ENCODE data around the gene SPEM3.

SPEM3 gene

DNA sequence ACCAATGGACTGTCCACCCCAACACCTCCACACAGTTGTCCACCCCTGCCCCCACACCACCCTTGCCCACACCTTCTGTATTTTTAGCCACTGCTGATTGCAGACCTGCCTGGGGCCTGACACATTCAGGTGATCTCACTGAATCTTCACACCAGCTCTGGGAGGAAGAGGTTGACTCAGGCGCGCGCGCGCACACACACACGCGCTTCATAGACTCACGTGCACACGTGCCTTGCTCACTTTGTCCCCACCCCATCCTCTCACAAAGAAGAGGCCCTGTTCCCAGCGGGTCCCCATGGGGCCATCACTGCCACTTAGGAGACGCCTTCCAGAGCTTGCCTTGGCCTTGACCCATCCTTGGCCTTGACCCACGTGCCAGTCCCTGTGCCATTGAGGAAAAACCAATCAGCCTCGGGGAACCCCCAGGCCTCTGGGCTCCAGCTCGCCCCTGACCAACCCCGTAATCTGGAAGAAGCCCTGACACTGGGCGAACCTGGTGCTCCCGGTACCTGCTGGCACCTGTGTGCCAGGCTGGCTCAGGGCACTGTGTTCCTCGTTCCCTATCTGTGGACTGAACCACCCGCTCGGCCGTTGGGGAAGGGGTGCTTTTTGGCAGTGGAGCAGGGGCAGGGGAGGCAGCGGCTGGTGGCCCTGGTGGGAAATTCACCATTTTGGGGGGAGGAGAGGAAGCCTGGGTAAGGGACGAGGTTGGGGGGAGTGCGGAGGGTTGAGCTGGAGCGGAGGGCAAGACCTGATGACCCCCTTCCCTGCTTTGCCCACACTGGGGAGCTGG, 17.8 kb upstream of the SPEM3 start:
- peak overlapping the region; percentile 46 for H3K27ac Mint-ChIP-seq
- H3K36me3 Mint-ChIP-seq: no peaks in the 10 kb centered on the region
- peaks cover 10% of the 10 kb centered on the region for H3K4me1 Mint-ChIP-seq
- H3K4me3 Mint-ChIP-seq: no peak overlapping the region
- H3K27me3 Mint-ChIP-seq: no peaks in the 10 kb centered on the region
- H3K9me3 Mint-ChIP-seq: no peaks in the 10 kb centered on the region

DNA sequence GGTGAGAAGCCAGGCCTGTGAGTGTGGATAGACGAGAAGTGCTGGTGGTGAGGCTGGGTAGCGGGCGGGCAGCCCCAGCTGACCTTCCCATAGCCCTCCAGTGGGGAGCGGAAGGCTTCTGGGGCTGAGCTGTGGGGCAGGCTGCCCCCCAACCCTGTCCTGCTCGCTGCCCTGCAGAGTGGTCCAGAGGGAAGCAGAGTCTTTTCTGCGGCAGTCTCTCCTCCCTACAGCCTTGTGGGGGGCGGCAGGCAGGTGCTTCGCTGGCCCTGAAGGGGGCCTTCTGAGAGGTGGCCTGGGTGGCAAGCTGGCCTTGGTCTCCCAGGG, 17.3 kb upstream of the SPEM3 start:
- Mint-ChIP-seq H3K9me3 (no peaks in the 10 kb centered on the region), H3K36me3 (no peaks in the 10 kb centered on the region), H3K27me3 (no peaks in the 10 kb centered on the region), H3K27ac (no peak overlapping the region), H3K4me3 (no peak overlapping the region), H3K4me1 (peaks cover 6% of the 10 kb centered on the region)

DNA sequence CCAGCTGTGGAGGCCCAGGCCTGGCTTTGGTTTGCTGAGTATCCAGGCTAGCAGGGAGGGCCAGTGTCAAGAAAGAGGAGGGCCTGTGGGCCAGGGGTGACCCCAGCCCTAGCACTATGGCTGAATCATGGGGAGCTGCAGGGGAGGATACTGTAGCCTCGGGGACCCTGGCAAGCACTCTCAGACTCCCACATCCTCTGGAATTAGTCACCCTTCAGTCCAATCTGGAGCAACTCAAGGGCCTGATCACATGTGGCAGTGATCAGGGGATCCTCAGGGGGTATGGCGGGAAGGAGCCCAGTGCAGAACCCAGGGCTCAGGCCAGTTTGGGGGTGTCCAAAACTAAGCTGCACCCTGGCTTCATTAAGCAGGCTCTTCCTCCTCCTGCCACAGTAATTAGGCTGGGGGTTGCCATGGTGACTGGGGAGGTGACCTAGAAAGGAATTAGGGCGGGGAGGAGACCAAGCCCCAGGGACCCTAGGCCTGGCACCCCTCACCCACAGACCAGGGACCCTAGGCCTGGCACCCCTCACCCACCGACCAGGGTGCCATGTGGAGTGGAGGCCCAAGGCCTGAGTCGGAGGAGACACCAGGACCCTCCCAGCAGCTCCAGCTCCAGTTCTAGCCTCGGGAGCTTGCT, 15.2 kb upstream of the SPEM3 start:
- H3K27ac Mint-ChIP-seq: no peak overlapping the region
- no peaks in the 10 kb centered on the region for H3K27me3 Mint-ChIP-seq
- peaks cover 6% of the 10 kb centered on the region for H3K4me1 Mint-ChIP-seq
- H3K4me3 Mint-ChIP-seq: no peak overlapping the region
- H3K36me3 Mint-ChIP-seq: no peaks in the 10 kb centered on the region
- H3K9me3 Mint-ChIP-seq: no peaks in the 10 kb centered on the region

DNA sequence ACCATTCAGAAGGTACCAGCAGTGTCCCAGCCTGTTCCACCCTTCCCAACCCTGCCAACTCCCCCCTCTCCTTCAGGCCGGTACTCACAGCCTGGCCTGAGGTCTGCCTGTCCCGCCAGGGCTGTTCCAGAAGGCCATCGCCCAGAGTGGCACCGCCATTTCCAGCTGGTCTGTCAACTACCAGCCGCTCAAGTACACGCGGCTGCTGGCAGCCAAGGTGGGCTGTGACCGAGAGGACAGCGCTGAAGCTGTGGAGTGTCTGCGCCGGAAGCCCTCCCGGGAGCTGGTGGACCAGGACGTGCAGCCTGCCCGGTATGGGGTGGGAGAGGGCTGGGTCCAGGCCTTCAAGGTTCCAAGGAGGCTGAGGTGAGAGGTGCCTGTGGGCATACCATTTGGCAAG, 13.8 kb upstream of the SPEM3 start:
- Mint-ChIP-seq H3K27ac (no peak overlapping the region), H3K4me1 (no peaks in the 10 kb centered on the region), H3K36me3 (no peaks in the 10 kb centered on the region), H3K27me3 (no peaks in the 10 kb centered on the region), H3K4me3 (no peak overlapping the region), H3K9me3 (no peaks in the 10 kb centered on the region)

DNA sequence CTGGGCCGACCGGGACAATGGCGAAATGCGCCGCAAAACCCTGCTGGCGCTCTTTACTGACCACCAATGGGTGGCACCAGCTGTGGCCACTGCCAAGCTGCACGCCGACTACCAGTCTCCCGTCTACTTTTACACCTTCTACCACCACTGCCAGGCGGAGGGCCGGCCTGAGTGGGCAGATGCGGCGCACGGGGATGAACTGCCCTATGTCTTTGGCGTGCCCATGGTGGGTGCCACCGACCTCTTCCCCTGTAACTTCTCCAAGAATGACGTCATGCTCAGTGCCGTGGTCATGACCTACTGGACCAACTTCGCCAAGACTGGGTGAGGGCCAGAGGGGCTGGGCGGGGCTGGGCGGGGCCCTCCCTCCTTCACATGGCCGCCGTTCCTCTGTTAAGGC, 12.9 kb upstream of the SPEM3 start:
- Mint-ChIP-seq H3K36me3 (no peaks in the 10 kb centered on the region), H3K4me3 (no peak overlapping the region), H3K27me3 (no peaks in the 10 kb centered on the region), H3K27ac (no peak overlapping the region), H3K4me1 (no peaks in the 10 kb centered on the region), H3K9me3 (no peaks in the 10 kb centered on the region)

DNA sequence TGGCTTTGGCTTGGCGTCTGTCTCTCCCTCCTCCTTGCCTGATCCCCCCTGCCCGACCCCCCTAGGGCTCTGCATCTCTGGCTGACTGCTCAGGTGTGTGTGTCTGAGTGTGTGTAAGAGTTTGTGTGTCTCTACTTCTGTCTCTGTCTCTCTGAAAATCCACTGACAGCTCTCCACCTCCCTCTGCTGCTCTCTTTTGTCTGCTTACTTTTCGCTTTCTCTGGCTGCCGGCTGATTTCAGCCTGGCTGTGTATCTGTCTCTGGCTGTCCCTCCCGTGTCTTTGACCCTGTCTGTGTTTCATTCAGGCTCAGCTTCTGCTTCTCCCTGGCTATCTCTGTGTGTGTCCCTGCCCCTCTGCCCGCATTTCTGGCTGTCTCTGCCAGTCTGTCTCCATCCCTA, 12.3 kb upstream of the SPEM3 start:
- Mint-ChIP-seq H3K4me1 (no peaks in the 10 kb centered on the region), H3K27me3 (no peaks in the 10 kb centered on the region), H3K36me3 (no peaks in the 10 kb centered on the region), H3K9me3 (no peaks in the 10 kb centered on the region), H3K4me3 (no peak overlapping the region), H3K27ac (peak overlapping the region; percentile 6)

DNA sequence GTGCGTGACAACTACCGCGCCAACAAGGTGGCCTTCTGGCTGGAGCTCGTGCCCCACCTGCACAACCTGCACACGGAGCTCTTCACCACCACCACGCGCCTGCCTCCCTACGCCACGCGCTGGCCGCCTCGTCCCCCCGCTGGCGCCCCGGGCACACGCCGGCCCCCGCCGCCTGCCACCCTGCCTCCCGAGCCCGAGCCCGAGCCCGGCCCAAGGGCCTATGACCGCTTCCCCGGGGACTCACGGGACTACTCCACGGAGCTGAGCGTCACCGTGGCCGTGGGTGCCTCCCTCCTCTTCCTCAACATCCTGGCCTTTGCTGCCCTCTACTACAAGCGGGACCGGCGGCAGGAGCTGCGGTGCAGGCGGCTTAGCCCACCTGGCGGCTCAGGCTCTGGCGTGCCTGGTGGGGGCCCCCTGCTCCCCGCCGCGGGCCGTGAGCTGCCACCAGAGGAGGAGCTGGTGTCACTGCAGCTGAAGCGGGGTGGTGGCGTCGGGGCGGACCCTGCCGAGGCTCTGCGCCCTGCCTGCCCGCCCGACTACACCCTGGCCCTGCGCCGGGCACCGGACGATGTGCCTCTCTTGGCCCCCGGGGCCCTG, 11.5 kb upstream of the SPEM3 start:
- Mint-ChIP-seq H3K36me3 (no peaks in the 10 kb centered on the region), H3K4me1 (no peaks in the 10 kb centered on the region), H3K4me3 (no peak overlapping the region), H3K27me3 (no peaks in the 10 kb centered on the region), H3K27ac (no peak overlapping the region), H3K9me3 (no peaks in the 10 kb centered on the region)

DNA sequence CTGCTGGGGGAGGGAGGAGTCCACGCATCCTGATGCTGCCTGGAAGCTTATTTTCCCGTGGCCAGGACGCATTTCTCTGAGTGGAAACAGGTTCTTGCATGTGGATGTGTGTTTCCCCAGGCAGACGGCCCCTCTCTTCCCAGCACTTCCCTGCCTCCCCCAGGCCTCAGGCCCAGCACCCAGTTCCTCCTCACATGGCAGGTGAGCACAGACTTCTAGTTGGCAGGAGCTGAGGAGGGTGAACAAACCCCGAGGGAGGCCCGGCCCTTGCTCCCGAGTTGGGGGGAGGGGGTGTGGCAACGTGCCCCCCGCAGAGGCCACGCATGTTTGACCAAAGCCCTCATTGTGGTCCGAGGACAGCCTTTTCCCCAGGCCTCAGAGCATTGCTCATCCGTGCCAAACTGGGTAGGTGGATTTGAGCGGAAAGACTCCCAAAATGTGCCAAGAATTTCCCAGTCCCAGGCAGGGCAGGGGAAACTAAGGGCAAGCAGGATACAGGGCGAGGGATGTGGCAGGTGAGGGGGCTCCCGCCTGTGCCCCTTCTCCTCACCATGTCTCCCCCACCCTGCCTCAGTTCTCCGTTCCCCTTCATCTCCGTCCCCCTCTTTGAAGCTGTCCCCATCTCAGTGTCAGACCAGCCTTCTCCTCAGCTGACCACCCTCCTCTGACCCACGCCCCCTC, 10.0 kb upstream of the SPEM3 start:
- Mint-ChIP-seq H3K27ac (no peak overlapping the region), H3K36me3 (no peaks in the 10 kb centered on the region), H3K4me3 (no peak overlapping the region)

DNA sequence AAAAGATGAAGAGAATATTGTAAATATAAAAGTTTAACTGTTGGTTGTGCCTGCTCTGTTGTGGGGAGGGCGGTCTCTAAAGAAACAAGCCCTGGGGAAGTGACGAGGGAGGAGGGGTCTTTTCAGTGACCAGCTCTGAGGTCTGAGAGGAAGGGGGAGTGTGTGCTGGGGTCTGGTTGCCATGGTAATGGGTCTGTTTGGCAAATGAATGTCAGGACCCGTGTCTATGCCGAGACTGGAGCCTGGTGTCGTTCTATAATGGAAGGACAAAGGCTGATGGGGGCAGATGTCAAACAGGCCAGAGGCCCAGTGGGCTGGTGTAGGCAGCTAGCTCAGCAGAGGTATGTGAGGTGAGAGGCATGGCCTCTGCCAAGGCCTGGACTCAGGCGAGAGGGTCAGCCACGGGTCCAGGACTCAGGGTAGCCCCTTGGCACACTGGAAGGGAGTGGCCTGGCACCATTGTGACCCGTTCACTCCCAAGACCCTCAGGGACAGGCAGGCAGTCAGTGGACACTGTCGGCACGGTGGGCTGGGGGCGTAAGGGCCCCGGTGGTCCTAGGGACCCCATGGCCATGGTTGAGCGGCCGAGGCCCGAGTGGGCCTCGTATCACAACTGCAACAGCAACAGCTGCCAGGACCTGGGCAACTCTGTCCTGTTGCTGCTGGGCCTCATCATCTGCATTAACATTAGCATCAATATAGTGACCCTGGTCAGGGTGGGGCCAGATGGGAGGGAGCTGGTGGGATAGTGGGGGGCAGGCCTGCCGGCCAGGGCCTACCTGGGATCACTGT, 8.6 kb upstream of the SPEM3 start, which contains the start of gene SPEM1:
SPEM1 (plus strand) TSS at position 506 of the 792 bp plus-strand sequence; CDS start at position 567, 61 bp downstream.
- Mint-ChIP-seq H3K27me3 (no peaks in the 10 kb centered on the region), H3K4me3 (no peak within 1 kb of the TSS), H3K27ac (no peak within 1 kb of the TSS), H3K9me3 (no peaks in the 10 kb centered on the region), H3K36me3 (no peaks in the 10 kb centered on the region), H3K4me1 (no peaks in the 10 kb centered on the region)

More for the DNA sequence above, 10.0 kb upstream of the SPEM3 start:
- Mint-ChIP-seq H3K4me1 (no peaks in the 10 kb centered on the region), H3K27me3 (no peaks in the 10 kb centered on the region), H3K9me3 (no peaks in the 10 kb centered on the region)

DNA sequence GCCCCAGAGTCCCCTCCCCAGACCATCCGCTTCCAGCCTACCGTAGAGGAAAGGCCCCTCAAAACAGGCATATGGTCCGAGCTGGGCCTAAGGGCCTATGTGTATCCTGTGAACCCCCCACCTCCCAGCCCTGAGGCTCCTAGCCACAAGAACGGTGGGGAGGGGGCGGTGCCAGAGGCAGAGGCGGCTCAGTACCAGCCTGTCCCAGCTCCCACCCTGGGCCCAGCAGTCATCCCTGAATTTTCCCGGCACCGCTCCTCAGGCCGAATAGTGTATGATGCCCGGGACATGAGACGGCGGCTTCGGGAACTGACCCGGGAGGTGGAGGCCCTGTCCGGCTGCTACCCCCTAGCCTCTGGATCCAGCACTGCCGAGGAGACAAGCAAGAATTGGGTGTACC, 7.5 kb upstream of the SPEM3 start:
- H3K4me3 Mint-ChIP-seq: no peak overlapping the region
- H3K4me1 Mint-ChIP-seq: no peaks in the 10 kb centered on the region
- H3K9me3 Mint-ChIP-seq: no peaks in the 10 kb centered on the region
- H3K36me3 Mint-ChIP-seq: no peaks in the 10 kb centered on the region
- no peaks in the 10 kb centered on the region for H3K27me3 Mint-ChIP-seq
- no peak overlapping the region for H3K27ac Mint-ChIP-seq

DNA sequence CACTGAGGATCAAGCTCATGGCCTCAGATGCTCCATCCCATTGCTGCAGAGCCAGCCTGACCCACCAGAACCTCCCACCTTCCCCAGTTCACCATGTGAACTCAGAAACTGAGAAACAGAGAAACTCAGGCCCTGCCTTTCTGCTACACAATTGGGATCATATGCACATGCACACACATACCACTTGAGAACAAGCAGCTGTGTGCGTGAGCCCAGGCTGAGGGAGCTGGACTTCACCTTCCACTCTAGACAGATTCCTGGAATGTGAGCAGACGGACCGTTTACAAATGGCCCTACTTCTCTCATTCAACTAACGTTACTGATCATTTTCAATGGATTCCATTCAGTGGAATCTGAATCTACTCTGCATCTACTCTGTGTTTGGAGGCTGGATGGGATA, 5.0 kb upstream of the SPEM3 start:
- Mint-ChIP-seq H3K4me1 (no peaks in the 10 kb centered on the region), H3K9me3 (no peaks in the 10 kb centered on the region), H3K27ac (no peak overlapping the region), H3K27me3 (no peaks in the 10 kb centered on the region), H3K36me3 (no peaks in the 10 kb centered on the region), H3K4me3 (no peak overlapping the region)

DNA sequence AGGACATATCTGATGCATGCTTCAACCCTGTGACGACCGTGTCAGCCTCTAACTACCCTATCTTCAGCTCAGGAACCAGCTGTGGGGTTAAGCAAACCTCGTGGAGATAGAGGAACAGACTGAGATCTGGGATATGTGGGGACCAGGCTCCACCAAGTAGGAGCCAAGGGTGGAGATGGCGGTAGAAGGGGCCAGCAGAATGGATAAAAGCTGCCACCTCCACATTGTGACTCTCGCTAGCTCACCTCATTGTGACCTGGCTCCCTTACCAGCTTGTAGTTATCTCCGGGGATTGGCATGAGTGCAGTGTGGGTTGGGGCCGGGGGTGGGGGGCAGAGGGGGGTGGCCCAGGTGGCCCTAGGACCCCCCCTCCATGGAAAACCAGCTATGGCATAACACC, 3.3 kb upstream of the SPEM3 start, which contains the start of gene SPEM2:
SPEM2 (plus strand) TSS at position 301 of the 400 bp plus-strand sequence; CDS start at position 374, 73 bp downstream.
- H3K27ac Mint-ChIP-seq: no peak within 1 kb of the TSS
- H3K9me3 Mint-ChIP-seq: no peaks in the 10 kb centered on the region
- H3K36me3 Mint-ChIP-seq: no peaks in the 10 kb centered on the region
- no peaks in the 10 kb centered on the region for H3K27me3 Mint-ChIP-seq
- no peak within 1 kb of the TSS for H3K4me3 Mint-ChIP-seq
- no peaks in the 10 kb centered on the region for H3K4me1 Mint-ChIP-seq

DNA sequence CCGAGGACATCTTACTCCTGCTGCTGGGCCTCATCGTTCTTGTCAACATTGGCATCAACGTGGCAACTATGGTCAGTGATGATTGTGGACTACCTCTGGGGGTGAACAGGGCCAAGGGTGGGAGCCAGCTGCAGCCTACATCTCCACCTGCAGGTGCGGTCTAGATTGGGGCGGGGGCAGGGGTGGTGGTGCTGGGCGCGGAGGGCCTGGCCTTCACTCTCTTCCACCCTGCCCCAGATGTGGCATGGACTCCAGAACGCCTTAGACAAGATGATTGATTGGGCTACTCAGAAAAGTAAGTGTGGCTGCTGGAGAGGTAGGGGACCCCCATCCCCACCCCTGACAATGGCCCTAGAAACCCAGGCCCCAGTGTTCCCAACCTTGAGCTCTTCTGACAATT, 2.9 kb upstream of the SPEM3 start:
- Mint-ChIP-seq H3K27ac (no peak overlapping the region), H3K4me1 (no peaks in the 10 kb centered on the region), H3K9me3 (no peaks in the 10 kb centered on the region), H3K4me3 (no peak overlapping the region), H3K27me3 (no peaks in the 10 kb centered on the region), H3K36me3 (no peaks in the 10 kb centered on the region)

DNA sequence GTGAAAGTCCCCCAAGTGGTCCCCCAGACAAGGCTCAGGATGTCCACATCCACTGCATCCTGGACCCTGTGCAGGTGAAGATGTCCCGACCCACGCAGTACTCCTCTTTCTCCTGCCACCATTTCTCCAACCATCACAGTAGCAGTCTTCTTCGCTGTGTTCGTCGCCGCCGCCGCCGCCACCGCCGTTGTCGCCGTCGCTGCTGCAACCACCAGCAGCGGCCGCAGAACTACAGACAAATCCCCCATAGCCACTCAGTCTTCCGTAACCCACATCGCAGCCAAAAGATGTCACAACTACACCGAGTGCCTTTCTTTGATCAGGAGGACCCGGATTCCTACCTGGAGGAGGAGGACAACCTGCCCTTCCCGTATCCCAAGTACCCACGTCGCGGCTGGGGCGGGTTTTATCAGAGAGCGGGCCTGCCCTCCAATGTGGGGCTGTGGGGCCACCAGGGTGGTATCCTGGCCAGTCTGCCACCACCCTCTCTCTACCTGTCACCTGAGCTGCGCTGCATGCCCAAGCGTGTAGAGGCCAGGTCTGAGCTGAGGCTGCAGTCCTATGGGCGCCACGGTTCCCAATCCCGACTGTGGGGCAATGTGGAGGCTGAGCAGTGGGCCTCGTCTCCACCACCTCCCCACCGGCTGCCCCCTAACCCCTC, 2.3 kb upstream of the SPEM3 start:
- no peaks in the 10 kb centered on the region for H3K27me3 Mint-ChIP-seq
- no peaks in the 10 kb centered on the region for H3K36me3 Mint-ChIP-seq
- no peak overlapping the region for H3K4me3 Mint-ChIP-seq
- no peaks in the 10 kb centered on the region for H3K9me3 Mint-ChIP-seq
- no peaks in the 10 kb centered on the region for H3K4me1 Mint-ChIP-seq
- no peak overlapping the region for H3K27ac Mint-ChIP-seq
